PC-3 (cell line): ENCODE results near the gene THOC1.

Source experiments
- CTCF ChIP-seq: fragments of 300-600 bp; sonication (generic); conservative IDR thresholded peaks from 2 replicates; pipeline ENCODE4 v1.5.1; 2017; ENCODE audit warnings: antibody characterized with exemption, low read depth, mild to moderate bottlenecking, low read length
- EZH2 ChIP-seq: fragments of 300-600 bp; sonication (generic); IDR thresholded peaks from one replicate; pipeline ENCODE4 v1.6.1; 2017; ENCODE audit warnings: antibody characterized with exemption, mild to moderate bottlenecking, low read length; ENCODE audit not compliant: unreplicated experiment
- EZH2phosphoT487 ChIP-seq: fragments of 300-600 bp; sonication (generic); IDR thresholded peaks from 2 replicates; pipeline ENCODE4 v1.6.1; 2018; ENCODE audit warnings: mild to moderate bottlenecking, antibody characterized with exemption, low read length, borderline replicate concordance

- TF ChIP-seq EZH2: no peak
- TF ChIP-seq CTCF: no peak
- no peak for TF ChIP-seq EZH2phosphoT487
Measured at GRCh38 chr18:303607-304006, 35.8 kb upstream of the THOC1 start.
